ENCODE results near the gene HEXIM1.

- TF ChIP-seq CTCF (conservative IDR thresholded peaks at IDR 0.05) (no peak), ZFX (IDR thresholded peaks at IDR 0.05) (no peak)
These were observed 3.9 kb upstream of the HEXIM1 start for GRCh38 chr17:45144199-45145034.
